ENCODE results near the gene LDB3.

Gene LDB3

DNA sequence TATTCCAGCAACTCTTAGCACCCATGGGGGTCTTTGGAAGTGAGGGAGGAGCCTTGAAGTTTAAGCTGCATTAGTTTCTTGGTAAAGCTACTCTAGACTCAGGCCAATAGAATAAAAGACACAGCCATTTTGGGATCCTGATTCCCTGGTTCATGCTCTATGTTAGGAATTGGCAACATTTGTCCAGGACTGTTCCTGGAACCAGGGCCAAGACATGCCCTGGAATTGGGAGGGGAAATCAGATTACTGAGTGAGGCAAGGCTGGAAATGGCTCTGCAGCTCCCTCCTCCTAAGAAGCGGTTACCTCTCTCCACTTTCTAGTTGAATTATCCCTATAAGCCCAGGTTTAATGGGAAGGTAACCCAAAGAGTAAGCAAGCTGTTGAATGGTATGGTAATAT is 73.9 kb downstream of the LDB3 start:
- H3K4me3 ChIP-seq (ENCODE audit: low read depth, low read length), result no peak overlapping the region
- TF ChIP-seq, protein P1, sequence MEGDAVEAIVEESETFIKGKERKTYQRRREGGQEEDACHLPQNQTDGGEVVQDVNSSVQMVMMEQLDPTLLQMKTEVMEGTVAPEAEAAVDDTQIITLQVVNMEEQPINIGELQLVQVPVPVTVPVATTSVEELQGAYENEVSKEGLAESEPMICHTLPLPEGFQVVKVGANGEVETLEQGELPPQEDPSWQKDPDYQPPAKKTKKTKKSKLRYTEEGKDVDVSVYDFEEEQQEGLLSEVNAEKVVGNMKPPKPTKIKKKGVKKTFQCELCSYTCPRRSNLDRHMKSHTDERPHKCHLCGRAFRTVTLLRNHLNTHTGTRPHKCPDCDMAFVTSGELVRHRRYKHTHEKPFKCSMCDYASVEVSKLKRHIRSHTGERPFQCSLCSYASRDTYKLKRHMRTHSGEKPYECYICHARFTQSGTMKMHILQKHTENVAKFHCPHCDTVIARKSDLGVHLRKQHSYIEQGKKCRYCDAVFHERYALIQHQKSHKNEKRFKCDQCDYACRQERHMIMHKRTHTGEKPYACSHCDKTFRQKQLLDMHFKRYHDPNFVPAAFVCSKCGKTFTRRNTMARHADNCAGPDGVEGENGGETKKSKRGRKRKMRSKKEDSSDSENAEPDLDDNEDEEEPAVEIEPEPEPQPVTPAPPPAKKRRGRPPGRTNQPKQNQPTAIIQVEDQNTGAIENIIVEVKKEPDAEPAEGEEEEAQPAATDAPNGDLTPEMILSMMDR (IDR thresholded peaks at IDR 0.05; ENCODE audit: insufficient read depth, low read depth, low read length, missing control alignments), result no peak
- DNase-seq (ENCODE audit: low read depth), result no peak

DNA sequence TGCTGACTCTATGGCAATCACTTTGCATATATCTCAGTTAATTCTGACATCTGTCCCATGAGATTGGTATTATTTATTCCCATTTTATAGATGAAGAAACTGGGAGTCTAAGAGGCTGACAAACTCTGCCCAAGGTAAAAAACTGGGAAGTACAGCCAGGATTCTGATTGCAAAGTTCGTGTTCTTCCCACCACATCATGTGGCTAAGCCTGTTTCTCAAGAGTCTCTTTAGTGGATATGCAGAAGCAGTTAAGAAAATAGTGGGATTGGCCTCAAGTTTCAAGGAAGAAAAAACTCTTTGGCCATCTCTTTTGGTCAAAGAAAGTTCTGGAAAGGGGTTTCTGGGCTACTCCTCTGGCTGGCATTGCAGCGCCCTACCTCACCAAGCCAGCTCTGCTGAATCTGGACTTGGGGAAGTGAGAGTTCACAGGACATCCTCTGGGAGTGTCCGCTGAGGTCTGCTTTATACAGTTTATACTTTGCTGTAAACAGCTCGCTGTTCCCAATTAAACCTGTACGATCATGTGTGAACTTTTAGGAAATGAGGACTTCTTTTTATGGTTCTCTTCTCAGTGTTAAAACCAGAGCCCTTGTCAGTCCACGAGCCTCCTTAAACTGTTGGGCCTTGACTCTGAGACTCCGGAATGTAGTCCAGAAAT is 75.9 kb downstream of the LDB3 start:
- TF ChIP-seq, protein P1 (IDR thresholded peaks at IDR 0.05; ENCODE audit: insufficient read depth, low read depth, low read length, missing control alignments), result no peak
- H3K4me3 ChIP-seq (ENCODE audit: low read depth, low read length), result no peak overlapping the region
- no peak for DNase-seq (ENCODE audit: low read depth)

DNA sequence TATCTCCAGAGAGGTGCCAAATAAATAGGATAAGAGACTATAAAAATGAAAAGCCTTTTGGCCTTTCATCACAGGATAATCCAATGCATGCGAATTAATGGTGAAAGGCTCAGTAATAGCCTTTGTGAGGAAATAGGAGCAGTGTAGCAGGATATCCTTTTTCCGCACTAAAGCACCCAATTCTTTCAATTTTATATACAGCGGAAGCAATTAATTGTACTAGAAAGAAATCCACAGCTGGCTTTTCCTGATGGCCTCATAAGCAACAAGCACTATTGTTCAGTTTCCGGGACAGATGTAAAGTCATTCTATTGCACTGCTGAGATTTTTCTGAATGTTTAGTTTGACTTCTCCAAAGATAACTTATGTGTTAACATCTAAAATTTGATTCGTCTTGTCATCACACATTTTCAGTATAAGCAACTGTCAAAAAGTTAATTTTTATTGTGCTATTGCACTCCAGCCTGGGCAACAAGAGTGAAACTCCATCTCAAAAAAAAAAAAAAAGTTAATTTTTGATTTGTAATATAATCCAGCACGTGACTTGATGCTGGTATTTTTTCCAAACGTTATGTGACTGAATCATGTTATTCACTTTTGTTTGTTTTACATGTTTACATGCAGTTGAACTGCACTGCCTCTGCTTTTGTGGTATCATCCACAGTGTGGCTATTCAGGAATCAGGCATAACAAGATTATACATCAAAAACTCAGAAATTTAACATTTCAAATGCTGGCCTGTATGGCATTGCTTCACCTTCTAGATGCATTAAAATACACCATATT is 79.7 kb downstream of the LDB3 start:
- DNase-seq (ENCODE audit: low read depth), result no peak
- H3K4me3 ChIP-seq (ENCODE audit: low read depth, low read length), result no peak overlapping the region
- TF ChIP-seq, protein P1 (IDR thresholded peaks at IDR 0.05; ENCODE audit: insufficient read depth, low read depth, low read length, missing control alignments), result no peak

DNA sequence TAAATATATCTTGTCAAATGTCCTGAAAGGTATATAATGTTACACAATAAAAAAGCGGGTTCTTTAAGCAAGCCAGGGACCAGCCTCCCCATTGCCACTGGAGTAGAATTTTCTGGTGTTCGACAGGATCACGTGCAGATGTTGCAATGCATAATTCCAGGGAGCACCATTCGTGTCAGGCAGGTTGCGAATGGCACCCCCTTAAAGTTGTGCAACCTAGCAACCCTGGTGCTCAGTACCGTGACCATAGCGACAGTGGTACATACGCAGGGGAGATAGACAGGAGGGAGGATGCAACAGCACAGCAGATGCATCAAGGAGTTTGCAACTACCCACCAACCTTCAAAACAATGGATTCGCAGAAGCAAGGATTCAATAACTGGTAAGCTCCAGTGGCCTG is 81.5 kb downstream of the LDB3 start:
- DNase-seq (ENCODE audit: low read depth), result no peak
- TF ChIP-seq, protein P1 (IDR thresholded peaks at IDR 0.05; ENCODE audit: insufficient read depth, low read depth, low read length, missing control alignments), result no peak

DNA sequence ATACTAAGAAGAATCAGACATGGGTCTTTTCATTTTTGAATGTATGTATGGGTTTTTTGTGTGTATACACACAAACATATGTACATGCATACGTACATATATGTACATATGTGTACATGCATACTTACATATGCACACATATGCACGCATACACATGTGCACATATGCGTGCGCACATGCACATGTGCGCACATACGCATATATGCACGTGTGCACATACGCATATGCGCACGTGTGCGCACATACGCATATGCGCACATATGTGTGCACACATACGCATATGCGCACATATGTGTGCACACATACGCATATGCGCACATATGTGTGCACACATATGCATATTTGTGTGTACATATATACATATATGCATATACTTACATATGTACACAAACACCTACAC is 83.2 kb downstream of the LDB3 start:
- DNase-seq (ENCODE audit: low read depth), result no peak
- no peak overlapping the region for H3K4me3 ChIP-seq (ENCODE audit: low read depth, low read length)
- TF ChIP-seq, protein P1 (IDR thresholded peaks at IDR 0.05; ENCODE audit: insufficient read depth, low read depth, low read length, missing control alignments), result no peak

More for the DNA sequence above, 81.5 kb downstream of the LDB3 start:
- H3K4me3 ChIP-seq (ENCODE audit: low read depth, low read length), result no peak overlapping the region

DNA sequence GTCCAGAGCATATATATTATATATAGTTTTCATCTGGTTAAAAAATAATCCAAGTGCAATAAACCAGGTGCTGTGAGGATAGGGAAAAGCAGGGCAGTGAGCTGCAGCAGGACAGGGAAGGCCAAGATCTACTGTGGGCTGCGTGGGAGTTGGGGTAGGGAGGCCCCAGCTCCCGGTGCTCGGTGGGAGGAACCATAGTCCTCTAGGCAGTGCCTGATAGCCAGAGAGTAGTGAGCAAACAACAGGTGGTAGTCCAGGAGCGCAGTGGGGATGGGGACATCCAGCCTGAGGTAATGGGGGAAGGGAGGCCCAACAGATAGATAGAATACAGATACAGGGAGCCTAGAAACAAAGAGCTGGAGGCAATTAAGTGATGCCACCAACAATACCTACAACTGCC is 84.0 kb downstream of the LDB3 start:
- no peak for DNase-seq (ENCODE audit: low read depth)
- TF ChIP-seq, protein P1 (IDR thresholded peaks at IDR 0.05; ENCODE audit: insufficient read depth, low read depth, low read length, missing control alignments), result no peak
- H3K4me3 ChIP-seq (ENCODE audit: low read depth, low read length), result no peak overlapping the region

Data from GM12865 (cell line).